AML-193 (cell line): ENCODE results near the gene MYLK.
A peak's percentile ranks its signal among the peaks of the same experiment; 100 is the strongest.

Source experiments
- DNase-seq, 2 experiments: peaks; one replicate each; lab custom pipeline; 2025; lab: John Stamatoyannopoulos, UW

MYLK gene

GRCh38 chr3:123876858-123877257 lies 7.3 kb downstream of the MYLK start:
- DNase-seq = peak in 1 of 2 experiments; percentile 5

DNA sequence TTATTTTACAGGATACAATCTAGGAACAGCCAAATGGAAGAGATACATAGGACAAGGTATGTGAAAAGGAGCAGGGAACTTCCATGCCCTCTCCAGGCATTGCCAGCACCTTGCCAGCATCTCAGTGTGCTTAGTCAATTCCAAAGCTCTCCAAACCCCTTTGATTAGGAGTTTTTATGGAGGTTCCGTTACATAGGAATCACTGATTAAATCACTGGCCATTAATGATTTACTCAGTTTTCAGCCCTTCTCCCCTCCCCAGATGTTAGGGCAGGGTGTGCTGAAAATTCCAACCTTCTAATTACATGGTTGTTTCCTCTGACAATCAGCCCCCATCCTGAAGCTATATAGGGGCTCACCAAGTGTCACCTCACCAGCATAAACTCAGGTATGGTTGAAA lies 11.5 kb downstream of the MYLK start:
- DNase-seq = no peak

- no peak for DNase-seq
Measured at GRCh38 chr3:123871946-123872345, 12.2 kb downstream of the MYLK start.

- no peak for DNase-seq
Measured at GRCh38 chr3:123870033-123870432, 14.1 kb downstream of the MYLK start.

DNA sequence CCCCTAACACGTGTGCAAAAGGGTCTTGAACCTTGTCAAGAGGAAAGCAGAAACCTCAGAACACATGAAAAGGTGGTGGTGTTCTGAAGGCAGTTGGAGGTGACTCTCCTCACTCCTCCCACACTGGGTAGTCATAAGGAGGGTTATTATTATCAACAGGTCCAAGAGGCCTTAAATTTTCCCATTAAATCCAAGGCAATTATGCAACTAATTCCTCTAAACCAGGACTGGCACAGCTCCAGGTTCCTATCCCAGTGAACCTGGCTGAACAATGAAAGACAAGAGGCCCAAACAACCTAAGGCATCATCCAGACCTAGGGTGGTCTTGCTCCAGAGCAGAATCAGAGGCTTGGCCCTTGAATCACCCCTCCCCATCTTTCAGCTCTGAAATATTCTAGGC lies 15.0 kb downstream of the MYLK start:
- no peak for DNase-seq

GRCh38 chr3:123864706-123865105 lies 19.4 kb downstream of the MYLK start:
- no peak for DNase-seq

GRCh38 chr3:123862152-123862551 lies 22.0 kb downstream of the MYLK start:
- no peak for DNase-seq

GRCh38 chr3:123861081-123861836 lies 22.9 kb downstream of the MYLK start:
- DNase-seq = no peak

DNA sequence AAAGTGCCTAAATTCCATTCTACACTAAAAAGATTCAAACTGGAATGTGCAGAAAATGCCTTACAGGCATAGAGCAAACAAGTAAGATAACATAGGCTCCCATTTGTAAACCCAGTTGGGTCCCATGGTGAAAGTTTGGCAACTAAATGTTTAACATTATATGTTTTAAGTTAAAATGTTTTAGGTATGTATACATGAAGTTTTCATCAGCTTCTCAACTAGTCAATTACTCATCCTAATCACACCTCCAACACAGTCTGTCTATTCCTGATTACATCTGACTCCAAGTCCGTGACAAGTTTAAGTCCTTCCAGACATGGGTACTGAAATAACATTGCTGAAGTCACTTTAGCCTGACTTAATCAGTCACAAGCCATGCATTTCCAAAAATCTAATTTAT lies 25.0 kb downstream of the MYLK start:
- DNase-seq = no peak

DNA sequence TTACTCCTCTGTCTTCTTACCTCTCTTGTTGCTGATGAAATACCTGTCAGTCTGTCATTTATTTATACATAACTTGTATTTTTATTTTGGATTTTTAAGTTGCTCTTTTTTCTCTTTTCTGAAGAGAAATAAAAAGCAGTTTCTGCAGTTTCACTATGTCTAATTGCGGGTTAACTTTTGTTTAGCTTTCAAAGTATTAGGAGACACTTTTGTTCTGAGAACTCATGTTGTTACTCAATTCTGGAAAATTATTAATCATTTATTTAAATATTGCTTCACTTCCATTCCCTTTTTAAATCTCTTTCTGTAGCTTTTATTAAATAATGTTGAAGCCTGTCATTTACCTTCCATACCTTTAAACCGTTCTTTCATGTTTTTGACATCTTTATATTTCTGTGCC lies 29.2 kb downstream of the MYLK start:
- no peak for DNase-seq

- DNase-seq = no peak
Measured at GRCh38 chr3:123853686-123854372, 30.3 kb downstream of the MYLK start.

- no peak for DNase-seq
Measured at GRCh38 chr3:123847209-123847608, 36.9 kb downstream of the MYLK start.

DNA sequence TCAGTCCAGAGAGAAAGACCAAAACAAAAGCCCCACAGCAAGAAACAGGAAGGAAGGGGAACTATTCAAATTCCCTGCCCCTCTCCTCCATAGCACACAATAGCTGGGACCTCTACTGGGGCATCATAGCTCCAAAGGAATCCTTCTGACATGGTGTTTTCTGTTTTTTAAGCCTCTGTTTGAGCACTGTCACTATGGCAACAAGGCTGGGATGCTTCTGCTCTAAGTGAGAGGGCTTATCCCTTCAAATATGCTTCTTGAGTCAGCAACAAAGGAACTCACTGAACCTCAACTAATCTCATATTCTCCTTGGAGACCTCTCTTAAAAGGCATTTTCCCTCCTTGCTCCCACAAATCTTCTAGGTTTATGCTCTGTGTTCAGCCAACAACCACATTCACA lies 40.5 kb downstream of the MYLK start:
- DNase-seq = no peak

DNA sequence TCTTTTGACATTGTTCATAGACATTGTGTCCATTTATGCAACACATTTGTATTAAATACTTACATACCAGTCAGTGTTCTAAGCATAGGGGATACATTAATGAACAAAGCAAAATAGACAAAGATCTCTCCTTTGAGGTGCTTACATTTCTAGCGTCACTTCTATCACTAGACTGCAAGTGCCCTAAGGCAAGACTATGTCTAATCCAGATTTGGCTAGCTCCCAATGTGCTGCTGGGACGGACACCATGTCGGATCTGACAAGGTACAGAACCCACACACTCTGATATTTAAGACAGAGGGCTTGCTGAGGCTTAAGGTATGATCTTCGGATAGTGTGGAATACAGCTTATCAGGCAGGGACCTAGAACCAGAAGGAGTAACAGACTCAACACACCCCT lies 41.4 kb downstream of the MYLK start:
- DNase-seq = no peak

- no peak for DNase-seq
Measured at GRCh38 chr3:123841476-123842238, 42.5 kb downstream of the MYLK start.

DNA sequence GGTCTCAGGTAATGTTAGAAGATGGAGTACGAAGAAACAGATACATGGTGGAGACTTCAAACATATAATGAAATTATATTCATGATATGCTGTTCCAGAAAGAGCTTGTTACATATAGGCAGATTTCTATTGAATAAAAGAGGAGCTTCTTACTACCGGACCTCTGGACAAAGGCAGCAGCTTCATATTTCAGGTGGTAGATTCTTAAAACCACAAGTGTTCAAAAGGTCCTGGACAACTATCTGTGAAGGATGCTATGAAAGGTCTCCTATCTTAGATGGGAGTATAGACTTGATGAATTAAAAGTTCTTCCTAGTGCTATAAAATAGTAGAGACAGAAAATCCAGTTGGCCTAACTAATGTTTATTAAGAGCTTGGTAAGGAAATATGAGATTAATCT lies 43.2 kb downstream of the MYLK start:
- DNase-seq = no peak

DNA sequence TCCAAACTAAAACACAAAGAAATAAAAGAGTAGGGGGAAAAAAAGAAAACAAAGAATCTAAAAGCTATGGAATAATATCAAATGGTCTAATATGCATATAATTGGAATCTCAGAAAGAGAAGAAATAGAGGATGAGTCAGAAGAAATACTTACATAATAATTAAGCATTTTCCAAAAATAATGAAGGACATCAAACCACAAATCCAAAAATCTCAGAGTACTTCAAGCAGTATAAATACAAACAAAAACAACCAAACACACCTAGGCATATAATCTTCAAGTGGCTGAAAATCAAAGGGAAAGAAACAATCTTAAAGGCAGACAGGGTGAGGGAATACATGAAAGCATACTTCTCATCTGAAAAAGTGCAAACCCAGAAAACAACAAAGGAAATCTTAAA lies 46.3 kb downstream of the MYLK start:
- DNase-seq = no peak

GRCh38 chr3:123834631-123835030 lies 49.5 kb downstream of the MYLK start:
- no peak for DNase-seq

DNA sequence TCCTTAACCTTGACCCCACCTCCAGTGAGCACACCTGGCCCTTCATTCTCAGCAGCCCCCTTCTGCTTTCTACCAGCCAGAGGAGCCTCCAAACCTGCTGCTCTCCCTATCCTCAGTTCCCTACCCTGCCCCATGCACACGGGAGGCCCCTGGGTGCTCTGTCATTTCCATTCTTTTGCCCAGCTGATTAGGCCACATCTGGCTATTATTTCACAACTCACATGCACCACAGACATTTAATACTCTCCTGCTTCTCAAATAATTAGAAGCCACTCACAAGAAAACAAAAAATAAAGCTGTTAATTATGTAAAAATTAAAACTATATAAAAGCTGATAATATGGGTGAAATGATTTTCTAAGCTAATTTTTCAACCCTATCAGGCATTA lies 50.7 kb downstream of the MYLK start:
- peak; percentile 1 to 14 for DNase-seq

DNA sequence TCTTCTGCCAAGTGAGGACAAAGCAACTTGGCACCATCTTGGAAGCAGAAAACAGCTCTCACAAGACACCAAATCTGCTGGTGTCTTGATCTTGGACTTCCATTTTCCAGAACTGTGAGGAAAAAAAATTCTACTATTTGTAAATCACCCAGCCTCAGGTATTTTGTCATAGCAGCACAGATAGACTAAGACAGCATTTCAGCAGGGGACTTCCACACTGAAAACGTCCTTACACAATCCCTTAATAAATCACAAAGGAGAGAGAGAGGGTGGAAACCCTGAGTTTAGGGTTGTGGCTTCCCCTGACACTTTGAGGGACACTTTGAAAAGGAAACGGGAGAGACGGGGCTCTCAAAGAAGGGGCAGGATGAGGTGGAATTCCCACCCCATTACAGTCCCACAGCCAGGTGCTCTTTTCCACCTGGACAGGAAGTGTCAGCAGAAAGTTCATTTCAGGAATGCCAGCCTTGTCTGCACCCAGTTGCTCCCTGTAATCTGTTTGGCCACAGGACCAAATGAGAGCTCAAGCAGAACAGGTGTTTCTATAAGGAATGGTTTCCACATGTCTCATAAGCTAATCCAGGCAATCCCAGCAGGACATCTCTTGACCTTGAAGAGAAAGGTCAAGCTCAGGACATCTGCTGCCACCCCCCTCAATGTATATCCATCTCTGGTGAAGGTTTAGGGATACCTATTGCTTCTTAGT lies 51.3 kb downstream of the MYLK start:
- no peak for DNase-seq

DNA sequence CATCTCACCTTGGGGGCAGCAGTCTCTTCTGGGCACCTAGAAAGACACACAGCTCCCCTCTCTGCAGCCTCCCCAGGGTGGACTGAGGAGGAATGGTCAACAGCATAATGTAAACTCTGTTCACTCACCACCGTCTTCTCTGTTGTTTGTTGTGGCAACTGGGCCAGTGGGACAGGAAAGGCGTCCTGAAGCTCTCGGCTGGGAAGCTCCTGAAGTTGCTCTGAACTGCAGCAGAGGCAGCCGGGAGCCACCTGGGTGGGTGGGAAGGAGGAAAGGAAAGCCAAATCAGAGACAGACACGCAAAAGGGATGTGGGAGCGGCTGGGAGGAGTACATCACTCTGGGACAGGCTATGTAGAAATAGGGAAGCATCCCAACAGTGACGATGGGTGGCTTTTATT lies 52.7 kb downstream of the MYLK start:
- DNase-seq = no peak

DNA sequence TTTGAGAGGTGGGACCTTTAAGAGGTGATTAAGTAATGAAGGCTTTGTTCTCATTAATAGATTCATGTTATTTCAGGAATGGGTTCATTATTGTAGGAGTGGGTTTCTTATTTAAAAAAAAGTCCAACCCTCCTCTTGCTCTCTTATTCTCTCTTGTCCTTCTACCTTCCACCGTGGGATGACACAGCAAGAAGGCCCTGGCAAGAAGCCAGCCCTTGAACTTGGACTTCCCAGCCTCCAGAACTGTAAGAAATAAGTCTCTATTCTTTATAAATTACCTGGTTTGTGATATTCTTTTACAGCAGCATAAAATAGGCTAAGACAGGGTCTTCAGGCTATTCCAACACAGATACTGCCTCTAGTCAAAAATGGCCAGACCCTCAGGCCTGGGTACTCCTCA lies 62.2 kb downstream of the MYLK start:
- no peak for DNase-seq
